Uterus (tissue), 4 donors: ENCODE results near the gene CASKIN2. TPM values are rescaled to one million over a fixed set of nuclear protein-coding genes. Genes with fewer than 3 reads are reported as not detected.
A peak's percentile ranks its signal among the peaks of the same experiment; 100 is the strongest.

ENCODE experiments used
- DNase-seq, 2 donors: peaks; one replicate each; pipeline ENCODE4 v3.0.0-alpha.2; 2019 to 2020
- H3K27ac ChIP-seq, 2 donors: fragments of 200-600 bp; sonication (generic); 1 replicate in 1 of 2; 2 replicates in 1 of 2; pipeline ENCODE4 v1.5.1; 2016 to 2018
- H3K27me3 ChIP-seq, 2 donors: fragments of 200-600 bp; sonication (generic); one replicate each; pipeline ENCODE4 v1.5.1; 2018 to 2019; ENCODE audit warnings: control low read depth in 1 of 2
- H3K36me3 ChIP-seq, 2 donors: fragments of 200-600 bp; sonication (generic); one replicate each; pipeline ENCODE4 v1.5.1; 2019; ENCODE audit warnings: control low read depth in 1 of 2
- H3K4me1 ChIP-seq, 2 donors: fragments of 200-600 bp; sonication (generic); one replicate each; pipeline ENCODE4 v1.5.1; 2018 to 2019; ENCODE audit warnings: control low read depth in 1 of 2
- H3K4me3 ChIP-seq, 2 donors: fragments of 200-600 bp; sonication (generic); 1 replicate in 1 of 2; 2 replicates in 1 of 2; pipeline ENCODE4 v1.5.1; 2018 to 2019; ENCODE audit warnings: mild to moderate bottlenecking in 1 of 2
- H3K9me3 ChIP-seq, 2 donors: fragments of 200-600 bp; sonication (generic); one replicate each; pipeline ENCODE4 v1.5.1; 2019; ENCODE audit warnings: control low read depth in 1 of 2
- POLR2A ChIP-seq, 2 donors: fragments of 450-650 bp; IDR thresholded peaks; one replicate each; pipeline ENCODE4 v1.6.1; 2016; ENCODE audit warnings: antibody characterized with exemption in 2 of 2, mild to moderate bottlenecking in 1 of 2, moderate library complexity in 1 of 2
- intact Hi-C: fragments of 100-400 bp; cut with DNase I; formaldehyde crosslinking; loops from one replicate; pipeline ENCODE4 v1.15.1; 2023; ENCODE audit warnings: low total_unique reads
- total RNA-seq, 4 donors: library from RNA; depleted of rRNA in 3 of 4; stranded (reverse); fragments of >200 nt in 3 of 4; gene quantifications; one replicate each; pipeline versions ENCODE4 v1.1.0 to v1.2.4, GENCODE V29; 2014 to 2023
- TF ChIP-seq, protein P1 (sequence below), 4 experiments: fragments of 200-600 bp in 2 of 4; fragments of 450-650 bp in 2 of 4; sonication (generic) in 2 of 4; IDR thresholded peaks; one replicate each; pipeline ENCODE4 v1.5.1; 2016 to 2019; ENCODE audit warnings: antibody characterized with exemption in 4 of 4, mild to moderate bottlenecking in 2 of 4, moderate library complexity in 1 of 4
- donor health status: DM: yes; HTN: yes; CAD: no.

CASKIN2 gene
- total RNA-seq, 4 donors from 2014 or later = 7.4 to 122 (median 15.5) TPM

DNA sequence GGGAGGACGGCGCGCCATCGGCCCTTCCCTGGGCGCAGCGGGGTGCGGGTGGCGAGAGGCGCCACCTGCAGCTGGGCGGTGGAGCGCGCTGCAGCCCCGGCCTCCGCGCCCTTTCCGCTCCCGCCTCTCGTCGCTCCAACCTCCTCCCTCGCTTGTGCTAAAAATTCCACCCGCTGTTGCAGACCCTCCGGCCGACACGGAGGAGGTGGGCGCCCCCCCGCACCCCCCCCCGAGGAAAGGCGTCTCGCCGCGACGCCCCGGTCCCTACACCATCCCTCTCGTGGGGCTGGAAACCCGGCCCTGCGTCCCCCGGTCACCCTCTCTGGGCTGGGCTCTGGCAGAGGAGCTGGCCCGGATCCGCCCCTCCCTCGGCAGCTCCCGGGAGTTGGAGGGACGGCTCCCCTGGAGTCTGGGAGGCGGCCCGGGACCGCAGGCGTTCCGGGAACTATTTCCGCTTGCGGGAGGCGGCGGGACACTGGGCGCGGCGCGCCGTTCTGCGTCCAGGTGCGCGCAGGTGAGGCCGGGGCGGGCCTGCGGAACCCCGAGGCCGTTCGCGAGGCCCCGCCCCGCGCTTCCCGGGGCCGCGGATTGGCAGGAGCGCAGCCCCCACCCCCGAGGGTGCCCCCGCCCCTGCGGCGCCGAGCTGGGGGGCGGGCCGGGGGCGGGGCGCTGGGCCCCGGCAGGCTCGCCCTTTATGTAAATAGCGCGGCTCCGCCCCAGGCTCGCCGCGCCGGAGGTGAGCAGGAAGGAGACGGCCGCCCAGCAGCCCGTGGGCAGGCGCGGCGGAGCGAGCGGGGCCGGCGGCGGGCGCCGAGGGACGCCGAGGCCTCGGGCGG is 9.9 kb upstream of the CASKIN2 start, which contains the start of gene LLGL2:
TSS of gene LLGL2 (plus strand) at position 728 of the 836 bp plus-strand sequence. CDS start 17,730 bp downstream, outside the sequence.
- DNase-seq = peak; percentile 66 to 68
- Histone ChIP-seq H3K27me3 (no peaks in the 10 kb centered on the region), H3K9me3 (no peaks in the 10 kb centered on the region), H3K27ac (peak within 1 kb of the TSS; percentile 71 to 79), H3K4me3 (peak within 1 kb of the TSS; percentile 67 to 85), H3K4me1 (peaks cover 0 to 10% of the 10 kb centered on the region in 2 donors), H3K36me3 (no peaks in the 10 kb centered on the region)
- intact Hi-C loops = loop anchor here (10.0 kb wide), 1 partner anchor 200 kb away; no protein-coding TSS in a partner anchor
- TF ChIP-seq POLR2A (IDR thresholded peaks at IDR 0.05) = peak; percentile 29 to 50
- TF ChIP-seq, protein P1, sequence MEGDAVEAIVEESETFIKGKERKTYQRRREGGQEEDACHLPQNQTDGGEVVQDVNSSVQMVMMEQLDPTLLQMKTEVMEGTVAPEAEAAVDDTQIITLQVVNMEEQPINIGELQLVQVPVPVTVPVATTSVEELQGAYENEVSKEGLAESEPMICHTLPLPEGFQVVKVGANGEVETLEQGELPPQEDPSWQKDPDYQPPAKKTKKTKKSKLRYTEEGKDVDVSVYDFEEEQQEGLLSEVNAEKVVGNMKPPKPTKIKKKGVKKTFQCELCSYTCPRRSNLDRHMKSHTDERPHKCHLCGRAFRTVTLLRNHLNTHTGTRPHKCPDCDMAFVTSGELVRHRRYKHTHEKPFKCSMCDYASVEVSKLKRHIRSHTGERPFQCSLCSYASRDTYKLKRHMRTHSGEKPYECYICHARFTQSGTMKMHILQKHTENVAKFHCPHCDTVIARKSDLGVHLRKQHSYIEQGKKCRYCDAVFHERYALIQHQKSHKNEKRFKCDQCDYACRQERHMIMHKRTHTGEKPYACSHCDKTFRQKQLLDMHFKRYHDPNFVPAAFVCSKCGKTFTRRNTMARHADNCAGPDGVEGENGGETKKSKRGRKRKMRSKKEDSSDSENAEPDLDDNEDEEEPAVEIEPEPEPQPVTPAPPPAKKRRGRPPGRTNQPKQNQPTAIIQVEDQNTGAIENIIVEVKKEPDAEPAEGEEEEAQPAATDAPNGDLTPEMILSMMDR (IDR thresholded peaks at IDR 0.05) = peak in 3 of 4 experiments; percentile 31 to 62 (median 58)

DNA sequence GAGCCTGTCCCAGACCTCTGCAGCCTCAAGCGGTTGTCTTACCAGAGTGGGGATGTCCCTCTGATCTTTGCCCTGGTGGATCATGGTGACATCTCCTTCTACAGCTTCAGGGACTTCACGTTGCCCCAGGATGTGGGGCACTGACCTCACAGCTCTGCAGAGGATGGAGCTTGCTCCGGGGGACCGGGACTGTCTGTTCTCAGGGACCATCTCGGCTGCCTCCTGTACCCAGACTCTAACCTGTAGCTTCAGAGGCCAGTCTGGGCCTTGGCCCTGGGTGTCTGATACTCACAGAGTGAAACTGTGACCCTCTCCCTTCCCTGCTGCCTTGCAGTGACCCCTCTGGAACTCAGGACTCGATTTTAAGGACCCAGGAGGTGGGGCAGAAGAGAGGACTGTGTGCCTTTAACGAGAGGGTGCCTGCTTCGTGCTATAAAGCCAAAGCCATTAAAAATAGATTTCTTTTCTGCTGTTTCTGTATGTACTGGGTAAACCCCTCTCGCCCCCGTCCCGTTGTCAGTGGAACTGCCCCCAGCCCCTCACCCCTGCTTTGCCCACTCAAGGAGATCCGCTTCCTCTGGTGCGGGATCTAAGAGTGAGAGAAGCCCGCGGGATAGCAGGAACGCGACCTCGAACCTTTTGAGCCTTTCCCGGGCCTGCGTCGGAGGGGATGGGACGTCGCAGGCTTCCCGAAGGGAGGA is 9.1 kb upstream of the CASKIN2 start:
- Histone ChIP-seq H3K36me3 (no peaks in the 10 kb centered on the region), H3K4me3 (peak overlapping the region; percentile 67 to 85), H3K27ac (peak overlapping the region; percentile 71 to 79), H3K9me3 (no peaks in the 10 kb centered on the region), H3K27me3 (no peaks in the 10 kb centered on the region), H3K4me1 (peaks cover 0 to 10% of the 10 kb centered on the region in 2 donors)
- TF ChIP-seq POLR2A (IDR thresholded peaks at IDR 0.05) = no peak
- TF ChIP-seq, protein P1 (IDR thresholded peaks at IDR 0.05) = no peak
- DNase-seq = no peak
- intact Hi-C loops = loop anchor here (10.0 kb wide), 1 partner anchor 200 kb away; no protein-coding TSS in a partner anchor

DNA sequence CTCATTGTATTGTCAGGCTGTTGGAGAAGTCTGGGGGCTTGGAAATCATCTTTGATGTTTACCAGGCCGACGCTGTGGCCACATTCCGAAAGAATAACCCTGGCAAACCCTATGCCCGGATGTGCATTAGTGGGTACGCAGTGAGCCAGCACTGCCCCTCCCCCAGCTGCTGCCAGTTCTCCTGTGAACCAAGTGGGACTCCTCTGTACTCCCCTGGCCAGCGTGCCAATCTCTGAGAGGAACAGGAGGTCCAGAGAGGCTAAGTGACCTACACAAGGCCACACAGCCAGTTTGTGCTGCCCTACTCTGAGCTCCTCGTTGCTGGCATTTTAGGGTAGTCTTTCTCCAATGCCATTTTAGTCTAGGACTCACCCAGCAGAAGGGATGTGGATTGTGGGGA is 8.3 kb upstream of the CASKIN2 start:
- Histone ChIP-seq H3K9me3 (no peaks in the 10 kb centered on the region), H3K27me3 (no peaks in the 10 kb centered on the region), H3K4me1 (peaks cover 0 to 10% of the 10 kb centered on the region in 2 donors), H3K27ac (no peak overlapping the region), H3K4me3 (no peak overlapping the region), H3K36me3 (no peaks in the 10 kb centered on the region)
- no peak for TF ChIP-seq POLR2A (IDR thresholded peaks at IDR 0.05)
- TF ChIP-seq, protein P1 (IDR thresholded peaks at IDR 0.05) = no peak
- intact Hi-C loops = loop anchor here (10.0 kb wide), 1 partner anchor 199 kb away; no protein-coding TSS in a partner anchor
- DNase-seq = no peak

DNA sequence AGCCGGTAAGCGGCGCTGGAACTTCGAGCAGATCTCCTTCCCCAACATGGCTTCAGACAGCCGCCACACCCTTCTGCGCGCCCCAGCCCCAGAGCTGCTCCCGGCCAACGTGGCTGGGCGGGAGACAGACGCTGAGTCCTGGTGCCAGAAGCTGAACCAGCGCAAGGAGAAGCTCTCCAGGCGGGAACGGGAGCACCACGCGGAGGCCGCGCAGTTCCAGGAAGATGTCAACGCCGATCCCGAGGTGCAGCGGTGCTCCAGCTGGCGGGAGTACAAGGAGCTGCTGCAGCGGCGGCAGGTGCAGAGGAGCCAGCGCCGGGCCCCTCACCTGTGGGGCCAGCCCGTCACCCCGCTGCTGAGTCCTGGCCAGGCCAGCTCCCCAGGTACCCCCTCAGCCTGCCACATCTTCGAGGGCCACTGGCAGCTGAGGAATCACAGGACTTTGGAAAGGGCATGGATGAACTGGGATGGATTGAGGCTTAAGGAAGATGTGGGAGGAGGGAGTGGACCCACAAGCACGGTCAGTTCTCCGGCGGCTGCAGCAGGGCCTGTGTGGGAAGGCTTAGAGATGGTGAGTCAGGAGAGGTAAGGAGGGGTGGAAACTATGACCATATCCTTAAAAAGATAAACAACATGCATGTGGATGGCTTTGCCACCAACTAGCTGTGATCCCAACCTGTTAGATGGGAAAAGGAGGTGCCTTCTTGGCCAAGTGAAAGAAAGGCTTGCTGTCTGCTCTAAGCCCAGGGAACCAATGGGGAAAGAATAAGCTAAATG is 6.8 kb upstream of the CASKIN2 start:
- TF ChIP-seq POLR2A (IDR thresholded peaks at IDR 0.05) = no peak
- TF ChIP-seq, protein P1 (IDR thresholded peaks at IDR 0.05) = no peak
- Histone ChIP-seq H3K9me3 (no peaks in the 10 kb centered on the region), H3K36me3 (no peaks in the 10 kb centered on the region), H3K27me3 (no peaks in the 10 kb centered on the region), H3K27ac (no peak overlapping the region), H3K4me1 (peaks cover 7 to 10% of the 10 kb centered on the region in 2 donors), H3K4me3 (no peak overlapping the region)
- DNase-seq = no peak
- intact Hi-C loops = loop anchor here (10.0 kb wide), 1 partner anchor 197 kb away; no protein-coding TSS in a partner anchor
